Femur (tissue), 1 donor: ENCODE measurements around the gene GAS7.

Experiments
- DNase-seq: peaks from one replicate; pipeline ENCODE4 v3.0.0-alpha.2; 2017

The GAS7 gene

DNA sequence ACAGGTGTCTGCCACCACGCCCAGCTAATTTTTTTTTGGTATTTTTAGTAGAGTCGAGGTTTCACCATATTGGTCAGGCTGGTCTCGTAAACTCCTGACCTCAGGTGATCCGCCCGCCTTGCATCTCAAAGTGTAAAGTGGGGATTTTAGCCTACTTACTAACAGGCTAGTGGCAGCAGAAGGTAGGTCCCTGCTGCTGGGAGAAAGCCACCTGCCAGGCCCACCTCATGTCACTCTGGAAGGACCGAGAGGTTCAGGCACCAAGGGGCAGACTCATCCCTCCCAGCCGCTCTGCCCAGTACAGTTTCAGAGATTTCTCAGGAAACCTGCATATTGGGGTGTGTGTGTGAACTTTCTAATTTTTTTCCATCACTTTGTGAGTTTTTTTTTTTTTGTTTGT is 291.3 kb downstream of the GAS7 start:
- DNase-seq = no peak

DNA sequence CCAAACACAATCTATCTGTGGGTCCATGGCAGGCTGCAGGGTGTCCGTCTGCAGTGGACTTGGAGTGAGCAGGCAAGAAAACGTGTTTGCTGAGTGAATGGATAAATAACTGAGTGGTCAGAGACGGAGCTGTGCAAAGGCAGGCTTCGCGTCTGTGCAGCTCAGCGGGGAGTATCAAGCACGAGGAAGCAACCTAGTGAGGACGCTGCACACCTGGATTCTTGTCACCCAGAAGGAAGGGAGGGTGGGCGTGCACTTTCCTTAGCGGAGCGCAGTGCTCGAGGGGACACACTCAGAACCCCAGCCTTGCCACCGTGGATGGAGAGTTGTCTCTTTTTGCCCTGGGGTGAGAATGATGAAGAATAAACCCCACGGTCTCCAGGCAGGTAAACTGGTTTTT is 291.8 kb downstream of the GAS7 start:
- DNase-seq = no peak

DNA sequence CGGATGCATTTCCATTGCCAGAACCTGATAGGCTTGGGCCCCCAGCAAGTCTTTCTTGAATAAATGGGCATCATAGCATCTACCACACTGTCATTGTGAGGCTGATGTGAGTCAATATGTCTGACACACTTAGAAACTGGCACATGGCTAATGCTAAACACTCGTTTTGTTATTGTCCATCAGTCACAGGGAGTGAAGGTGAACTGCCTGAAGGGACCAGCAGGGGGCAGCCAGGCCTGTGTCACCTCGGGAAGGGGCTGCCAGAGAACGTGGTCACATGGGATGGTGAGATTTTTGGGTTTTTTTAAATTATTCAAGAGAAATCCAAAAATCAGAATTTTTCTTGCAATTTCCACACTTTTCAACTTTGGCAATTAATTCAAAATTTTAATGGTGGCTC is 292.5 kb downstream of the GAS7 start:
- no peak for DNase-seq

DNA sequence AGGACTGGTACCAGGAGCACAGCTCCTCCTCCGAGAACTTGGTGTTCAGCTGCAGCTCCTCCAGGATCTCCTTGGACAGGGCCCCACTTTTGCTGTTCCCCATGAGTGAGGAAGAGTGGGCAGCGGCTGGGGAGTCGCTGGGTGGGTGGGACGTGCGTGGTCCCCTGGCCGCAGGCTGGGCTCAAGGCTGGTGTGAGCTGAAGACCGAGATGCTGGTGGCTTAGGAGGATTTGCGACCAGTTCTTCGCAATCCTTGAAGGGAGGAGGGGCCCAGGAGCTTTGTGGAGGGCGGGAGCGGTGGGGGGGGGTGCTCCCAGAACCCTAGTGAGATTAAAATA is 293.4 kb downstream of the GAS7 start, which contains the start of gene RCVRN:
Gene RCVRN, minus strand, starts transcription at position 194 of the 338 bp plus-strand sequence. Its CDS starts 91 bp downstream, at position 103.
- DNase-seq = no peak

DNA sequence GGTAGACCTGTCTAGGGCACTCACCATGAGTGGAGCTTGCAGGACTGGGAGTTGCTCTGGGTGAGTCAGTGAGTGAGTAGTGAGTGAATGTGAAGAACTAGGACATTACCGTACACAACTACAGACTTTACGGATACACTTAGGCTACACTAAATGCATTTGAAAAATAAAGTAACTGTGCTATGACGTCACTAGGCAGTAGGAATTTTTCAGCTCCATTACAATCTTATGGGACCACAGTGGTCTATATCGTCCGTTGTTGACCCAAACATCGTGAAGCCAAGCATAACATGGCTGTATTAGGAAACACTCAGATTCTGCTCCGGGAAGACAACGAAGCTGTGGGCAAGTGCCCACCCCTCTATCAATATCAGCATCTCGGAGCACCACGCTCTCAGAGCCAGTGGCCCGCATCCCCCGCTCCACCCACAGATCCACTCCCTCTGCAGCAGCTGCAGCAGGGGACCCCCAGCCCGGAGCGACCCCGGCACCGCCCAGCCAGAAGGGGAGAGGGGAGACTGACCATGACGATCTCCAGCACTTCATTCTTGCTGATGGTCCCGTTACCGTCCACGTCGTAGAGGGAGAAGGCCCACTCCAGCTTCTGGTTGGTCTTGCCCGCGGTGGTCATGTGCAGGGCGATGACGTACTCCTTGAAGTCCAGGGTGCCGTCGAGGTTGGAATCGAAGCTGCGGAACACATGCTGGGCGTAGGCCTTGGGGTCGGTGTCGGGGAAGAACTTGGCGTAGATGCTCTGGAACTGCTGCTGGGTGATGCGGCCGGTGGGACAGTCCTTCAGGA is 293.9 kb downstream of the GAS7 start:
- no peak for DNase-seq

DNA sequence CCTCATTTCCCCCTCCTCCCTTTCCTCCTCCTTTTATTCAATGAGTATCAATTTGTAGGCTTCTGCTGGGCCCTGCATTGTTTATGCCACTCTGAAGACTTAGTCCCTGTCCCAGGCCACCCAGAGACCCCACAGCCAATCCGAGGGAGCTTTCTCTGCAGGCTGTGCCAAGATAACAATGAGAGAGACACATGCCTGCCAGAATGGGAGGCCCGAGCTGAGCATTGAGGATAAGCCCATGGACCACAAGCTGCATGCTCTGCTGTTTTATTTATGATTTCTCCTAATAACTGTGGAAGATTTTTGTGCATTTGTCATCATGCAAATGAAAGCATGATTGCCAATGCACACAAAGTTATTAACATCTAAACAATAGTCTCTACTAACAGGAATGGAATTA is 296.3 kb downstream of the GAS7 start:
- no peak for DNase-seq

DNA sequence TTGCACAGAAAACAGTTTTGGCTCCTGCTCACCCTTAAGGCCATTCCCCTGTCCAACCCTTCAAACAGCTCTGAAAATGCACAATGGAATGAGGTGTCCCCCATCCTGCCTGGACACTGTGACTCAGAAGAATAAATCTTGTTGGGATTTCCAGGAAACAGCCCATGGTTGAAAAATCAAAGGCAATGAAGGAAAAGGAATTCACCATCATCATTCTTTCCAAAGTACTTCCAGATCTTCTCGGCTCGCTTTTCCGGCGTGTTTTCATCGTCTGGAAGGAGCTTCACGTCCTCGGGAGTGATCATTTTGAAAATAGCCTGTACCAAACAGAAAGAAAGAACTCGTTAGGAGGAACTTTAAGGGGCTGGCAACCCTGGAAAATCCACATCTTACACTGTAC is 297.6 kb downstream of the GAS7 start:
- DNase-seq = peak; percentile 54

DNA sequence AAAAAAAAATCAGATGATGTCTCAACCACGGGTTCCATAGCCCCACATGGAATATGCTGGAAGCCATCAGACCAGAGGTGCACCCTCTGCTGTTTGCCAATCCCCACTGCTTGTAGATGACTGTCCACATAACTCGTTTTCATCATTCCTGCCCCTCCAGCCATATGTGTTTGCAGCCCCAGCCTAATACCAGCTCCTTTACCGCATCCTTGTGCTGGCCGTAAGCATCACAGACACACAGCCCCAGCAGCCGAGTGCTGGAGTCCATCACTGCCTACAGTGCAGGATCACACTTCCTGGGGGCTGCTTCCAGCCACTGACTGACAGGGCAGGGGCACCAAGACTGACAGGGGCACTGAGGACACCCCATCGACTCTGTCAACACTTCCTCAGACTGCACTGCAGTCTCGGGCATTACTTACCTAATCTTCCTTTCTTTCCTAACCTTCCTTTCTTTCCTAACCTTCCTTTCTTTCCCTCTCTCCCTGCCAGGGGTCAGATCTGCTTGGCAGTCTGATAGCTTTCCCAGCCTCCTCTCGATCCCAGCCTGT is 298.3 kb downstream of the GAS7 start:
- no peak for DNase-seq

DNA sequence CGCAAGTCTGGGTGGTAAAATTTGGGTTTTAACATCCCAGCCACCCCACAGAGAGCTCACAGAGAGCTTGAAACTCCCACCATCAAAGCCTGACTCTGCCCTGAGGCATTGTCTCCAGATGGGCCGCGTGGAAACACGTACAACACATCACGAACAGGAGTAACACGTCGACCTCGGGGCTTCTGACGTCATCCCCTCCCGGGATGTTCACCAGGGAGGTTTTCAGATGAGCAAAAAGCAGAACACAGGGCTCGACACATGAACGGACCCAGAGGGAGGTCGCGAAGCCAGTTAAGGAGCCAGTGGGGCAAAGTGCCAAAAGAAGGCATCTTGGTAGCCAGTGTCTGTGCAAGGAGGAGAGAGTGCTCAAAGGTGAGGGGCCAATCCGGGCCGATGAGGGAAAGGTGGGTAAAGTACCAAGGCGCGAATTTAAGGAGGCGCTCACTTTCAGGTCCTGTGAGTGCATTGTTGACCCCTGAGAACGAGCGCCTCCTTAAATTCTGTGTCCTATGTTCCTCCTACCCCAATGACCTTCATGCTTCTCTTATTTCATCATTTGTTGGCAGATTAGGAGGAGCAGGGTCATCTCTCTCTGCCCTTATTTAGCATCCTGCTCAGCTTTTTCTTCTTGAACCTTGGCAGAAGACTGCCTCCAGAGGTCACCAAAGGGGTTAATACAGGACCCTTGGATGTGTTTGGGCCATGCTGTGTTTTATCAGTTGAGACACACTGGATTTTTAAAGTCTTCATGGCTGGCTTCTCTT is 298.9 kb downstream of the GAS7 start:
- DNase-seq = no peak

DNA sequence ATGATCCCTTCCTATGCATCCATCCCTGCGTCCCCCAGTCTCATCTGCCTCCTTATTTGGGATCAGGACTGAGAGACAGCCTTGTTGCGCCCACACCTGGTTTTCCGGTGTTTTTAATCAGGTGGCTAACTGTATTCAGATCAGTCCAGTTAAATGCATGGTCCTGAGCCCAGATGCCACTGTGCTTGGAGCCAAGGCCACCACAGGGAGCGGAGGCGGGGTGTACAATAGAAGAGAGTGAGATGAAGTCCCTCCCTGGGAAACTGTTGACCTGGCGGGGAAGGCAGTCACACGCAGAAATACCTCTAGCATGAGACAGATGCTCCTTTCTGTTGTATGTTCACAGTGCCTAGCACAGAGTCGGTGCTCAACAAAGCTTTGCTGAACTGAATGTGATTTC is 299.6 kb downstream of the GAS7 start:
- DNase-seq = no peak

DNA sequence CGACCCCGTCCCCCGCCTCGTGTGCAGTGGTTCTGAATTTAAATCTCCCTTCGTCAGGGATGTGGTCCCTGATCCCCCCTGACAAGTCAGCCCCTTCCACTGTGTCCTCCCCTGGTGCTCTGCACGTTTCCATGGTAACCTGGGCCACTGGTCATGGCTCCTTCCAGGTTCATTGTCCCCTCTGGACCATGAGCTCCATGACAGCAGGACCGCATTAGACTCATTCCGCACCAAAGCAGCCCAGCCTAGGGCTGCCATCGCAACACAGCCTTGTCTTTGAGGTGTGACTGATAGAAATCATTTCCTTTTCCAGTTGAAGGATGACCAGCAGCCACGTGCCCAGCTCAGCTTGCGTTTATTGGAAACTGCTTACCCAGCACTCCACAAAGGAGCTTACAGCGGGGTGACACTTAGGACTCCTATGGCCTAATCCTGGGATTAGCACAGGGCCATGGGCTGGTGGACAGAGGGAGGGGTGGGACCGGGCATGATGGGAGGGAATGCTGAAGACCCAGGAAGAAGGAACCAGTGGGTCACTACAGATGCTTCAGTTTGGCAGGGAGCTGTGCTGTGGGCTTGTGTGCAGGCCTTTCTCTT is 300.9 kb downstream of the GAS7 start:
- DNase-seq = no peak

DNA sequence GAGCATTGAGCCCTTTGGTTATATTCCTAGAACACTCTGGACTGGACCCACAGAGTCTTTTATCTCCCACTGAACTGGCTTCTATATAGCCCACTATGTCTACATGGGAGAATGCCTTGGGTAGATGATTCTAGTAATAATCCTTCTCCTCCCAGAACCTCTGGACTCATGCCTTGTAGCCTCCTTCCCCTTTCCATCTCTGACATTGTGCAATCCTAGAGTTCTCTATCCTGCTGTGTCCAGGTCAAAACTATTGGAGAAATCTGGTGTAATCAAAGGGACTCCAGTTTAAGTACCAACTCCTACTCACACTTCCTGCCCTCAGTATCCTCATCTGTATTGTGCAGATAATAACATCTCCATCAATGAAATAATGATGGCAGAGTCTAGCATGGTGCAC is 302.5 kb downstream of the GAS7 start:
- DNase-seq = no peak

DNA sequence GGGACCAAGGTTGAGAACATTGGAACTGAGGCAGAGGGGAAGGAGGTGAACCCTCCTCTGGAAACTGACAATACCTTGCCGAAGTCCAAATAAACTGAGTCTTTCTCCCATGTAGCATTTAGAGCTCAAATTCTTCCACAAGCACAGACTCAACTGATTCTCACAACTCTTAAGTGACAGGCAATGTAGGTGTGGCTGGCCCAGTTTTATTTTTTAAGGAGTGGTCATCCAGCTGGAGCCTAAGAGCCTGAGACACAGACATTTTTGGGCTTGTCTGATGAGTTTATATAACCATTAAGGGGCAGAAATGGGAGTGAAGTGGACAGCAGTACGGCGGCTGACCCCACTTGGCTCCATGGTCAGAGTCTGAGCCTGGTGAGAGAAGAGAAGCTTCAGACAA is 304.2 kb downstream of the GAS7 start:
- no peak for DNase-seq

DNA sequence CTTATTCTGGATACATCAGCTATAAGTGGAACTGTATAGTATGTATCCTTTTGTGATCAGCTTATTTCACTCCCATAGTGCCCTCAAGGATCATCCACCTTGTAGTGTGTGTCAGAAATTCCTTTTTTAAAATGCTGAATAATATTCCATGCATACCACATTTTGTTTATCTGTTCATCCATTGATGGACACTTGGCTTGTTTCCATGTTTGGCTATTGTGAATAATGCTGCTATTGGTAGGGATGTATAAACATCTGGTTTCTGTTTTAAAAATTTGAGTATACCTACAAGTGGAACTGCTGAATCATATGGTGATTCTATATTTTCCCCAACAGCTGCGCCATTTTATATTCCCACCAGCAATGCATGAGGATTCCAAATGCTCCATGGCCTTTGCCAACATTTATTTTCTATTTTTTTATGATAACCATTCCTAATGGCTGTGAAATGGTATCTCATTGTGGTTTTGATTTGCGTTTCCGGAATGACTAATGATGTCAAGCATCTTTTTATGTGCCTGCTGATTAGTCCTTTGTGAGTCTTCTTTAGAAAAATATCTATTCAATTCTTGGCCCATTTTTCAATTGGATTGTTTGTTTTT is 304.9 kb downstream of the GAS7 start:
- no peak for DNase-seq

DNA sequence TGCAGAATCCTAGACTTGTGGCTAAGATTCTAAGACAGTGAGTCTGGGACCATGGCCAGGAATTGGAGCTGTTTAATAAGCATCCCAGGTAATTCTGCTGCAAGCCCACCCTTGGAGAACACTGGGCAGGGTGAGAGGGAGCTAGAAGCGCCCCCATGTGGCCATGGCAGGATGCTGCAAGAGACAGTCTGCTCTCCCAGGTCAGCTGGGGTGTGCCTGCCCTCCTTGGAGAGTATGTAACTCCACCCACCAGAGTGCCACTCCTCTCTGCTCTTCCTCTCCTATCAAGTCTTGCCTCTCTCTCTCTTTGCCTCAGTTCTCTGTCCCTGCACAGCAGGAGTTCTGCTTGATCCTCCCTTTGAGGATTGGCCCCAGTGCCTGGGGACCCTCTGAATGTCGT is 308.3 kb downstream of the GAS7 start:
- DNase-seq = no peak

DNA sequence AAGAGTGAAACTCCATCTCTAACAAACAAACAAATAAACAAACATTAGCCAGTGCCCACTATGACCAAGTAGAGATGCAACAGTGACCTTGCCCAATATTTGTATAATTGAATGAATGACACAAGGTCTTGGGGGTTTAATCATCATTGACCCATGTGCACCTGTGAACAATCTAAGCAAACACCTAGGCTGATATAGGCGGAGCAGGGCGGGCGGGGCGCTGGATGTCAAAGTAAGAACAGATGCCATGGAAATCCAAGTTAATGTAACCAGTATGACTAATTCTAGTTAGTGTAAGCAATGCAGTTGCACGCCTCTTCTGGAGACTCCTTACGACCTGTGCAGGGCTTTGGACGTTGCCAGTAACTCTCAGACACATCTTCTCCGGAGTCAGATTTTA is 310.9 kb downstream of the GAS7 start:
- DNase-seq = no peak

DNA sequence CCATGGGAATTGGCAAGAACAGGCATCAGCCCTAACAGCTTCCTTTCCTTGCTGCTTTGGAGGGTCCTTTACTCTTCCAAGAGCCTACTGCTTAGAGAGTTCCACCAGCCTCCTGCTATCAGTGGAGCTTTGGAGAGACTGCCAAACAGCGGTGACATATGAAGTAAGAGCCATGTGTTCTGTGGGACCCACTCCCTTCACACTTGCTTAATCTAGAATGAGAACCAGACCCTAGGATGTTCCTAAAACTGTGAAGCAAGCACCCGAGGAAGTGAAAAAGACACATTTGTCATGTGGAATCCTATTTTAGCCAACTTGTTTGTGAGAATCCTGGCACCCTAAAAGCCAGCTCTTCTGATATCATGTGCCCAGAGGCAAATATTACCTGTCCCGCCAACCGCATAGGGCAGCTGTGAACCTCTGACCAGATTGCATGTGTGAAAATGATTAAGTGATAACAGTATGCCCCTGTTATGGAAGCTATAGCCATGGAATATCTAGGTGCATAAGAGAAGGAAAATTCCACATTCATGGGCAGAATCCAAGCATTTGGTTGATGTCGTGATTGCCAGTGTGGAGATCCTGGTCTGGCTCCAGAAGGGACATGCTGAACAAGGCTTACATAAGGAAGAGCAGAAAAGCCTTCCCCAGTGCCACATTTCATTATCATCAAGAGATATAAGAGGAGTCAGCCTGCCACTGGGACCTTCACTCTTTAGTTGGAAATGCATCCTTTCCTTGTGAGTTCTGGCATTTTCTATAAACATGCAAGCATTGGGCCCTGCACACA is 312.1 kb downstream of the GAS7 start:
- no peak for DNase-seq

DNA sequence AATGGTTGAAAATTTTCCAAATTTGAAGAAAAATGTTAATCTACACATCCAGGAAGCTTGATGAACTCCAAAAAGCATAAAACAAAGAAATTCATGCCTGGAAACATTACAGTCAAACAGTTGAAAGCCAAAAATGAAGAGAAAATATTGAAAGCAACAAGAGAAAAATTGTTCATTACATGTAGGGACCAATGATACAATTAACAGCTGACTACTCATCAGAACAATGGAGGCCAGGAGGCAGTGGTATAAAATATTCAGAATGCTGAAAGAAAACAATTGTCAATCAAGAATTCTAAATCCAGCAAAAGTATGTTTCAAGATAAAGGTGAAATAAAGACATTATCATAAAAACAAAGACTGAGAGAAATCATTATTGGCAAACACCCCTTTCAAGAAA is 315.0 kb downstream of the GAS7 start:
- no peak for DNase-seq

DNA sequence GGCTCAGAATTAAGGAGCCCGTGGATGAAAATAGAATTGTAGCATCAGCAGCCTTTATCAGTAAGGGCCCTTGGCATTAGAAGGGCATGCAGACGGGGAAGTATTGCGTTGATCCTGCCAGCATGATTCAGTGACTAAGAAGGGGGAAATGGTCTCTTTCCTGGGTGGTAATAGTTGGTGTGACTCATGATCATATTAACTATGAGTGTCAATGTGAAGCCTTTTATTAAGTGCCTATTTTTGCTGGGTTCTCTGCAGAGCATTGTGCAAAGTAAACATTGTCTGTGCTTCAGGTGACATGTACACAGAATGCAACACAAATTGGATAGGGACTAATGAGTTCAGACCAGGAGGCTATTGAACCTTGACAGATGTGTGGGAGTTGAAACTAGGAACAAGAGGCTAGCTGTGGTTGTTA is 317.8 kb downstream of the GAS7 start:
- no peak for DNase-seq

DNA sequence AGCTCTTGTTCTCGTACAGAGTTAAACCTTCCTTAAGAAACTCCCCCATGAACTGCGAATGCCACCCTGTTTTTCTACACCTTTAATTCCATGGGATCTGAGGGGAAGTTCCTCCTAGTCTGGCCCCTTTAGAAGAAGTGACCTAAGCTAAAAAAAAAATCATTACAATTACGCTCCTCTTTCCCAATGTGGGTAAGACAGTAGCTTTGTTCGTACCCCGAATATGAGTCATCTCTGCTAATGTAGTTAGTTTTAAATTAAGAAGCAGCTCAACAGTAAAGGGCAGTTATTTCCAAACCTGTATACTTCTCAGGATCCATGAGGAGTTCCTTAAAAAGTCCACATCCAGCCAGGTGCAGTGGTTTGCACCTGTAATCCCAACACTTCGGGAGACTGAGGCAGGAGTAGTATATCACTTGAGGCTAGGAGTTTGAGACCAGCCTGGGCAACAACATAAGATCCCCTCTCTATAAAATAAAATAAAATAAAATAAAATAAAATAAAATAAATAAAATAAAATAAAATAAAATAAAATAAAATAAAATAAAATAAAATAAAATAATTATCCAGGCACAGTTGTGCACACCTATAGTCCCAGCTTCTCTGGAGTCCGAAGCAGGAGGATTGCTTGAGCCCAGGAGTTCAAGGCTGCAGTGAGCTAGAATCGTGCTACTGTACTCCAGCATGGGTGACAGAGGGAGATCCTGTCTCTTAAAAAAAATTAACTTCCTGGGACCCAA is 319.4 kb downstream of the GAS7 start:
- DNase-seq = no peak

DNA sequence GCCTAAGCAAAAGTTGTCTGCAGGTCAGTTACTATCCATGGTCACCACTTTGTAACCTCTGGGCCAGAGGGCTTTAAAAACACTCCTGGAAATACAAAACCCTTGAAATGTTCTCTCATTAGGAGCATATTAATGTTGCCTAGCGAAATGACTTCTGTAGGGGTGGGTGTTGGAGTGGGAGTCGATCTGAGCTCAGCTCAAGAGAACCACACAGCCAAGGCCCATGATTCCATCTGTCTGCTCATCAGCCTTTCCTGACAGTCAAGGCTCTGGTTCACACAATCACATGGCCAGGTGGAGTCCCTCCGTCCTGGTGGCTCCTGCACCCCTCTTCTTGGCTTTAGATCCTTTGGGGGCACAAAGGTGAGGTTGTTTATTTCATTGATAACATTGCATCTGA is 320.1 kb downstream of the GAS7 start:
- DNase-seq = no peak

DNA sequence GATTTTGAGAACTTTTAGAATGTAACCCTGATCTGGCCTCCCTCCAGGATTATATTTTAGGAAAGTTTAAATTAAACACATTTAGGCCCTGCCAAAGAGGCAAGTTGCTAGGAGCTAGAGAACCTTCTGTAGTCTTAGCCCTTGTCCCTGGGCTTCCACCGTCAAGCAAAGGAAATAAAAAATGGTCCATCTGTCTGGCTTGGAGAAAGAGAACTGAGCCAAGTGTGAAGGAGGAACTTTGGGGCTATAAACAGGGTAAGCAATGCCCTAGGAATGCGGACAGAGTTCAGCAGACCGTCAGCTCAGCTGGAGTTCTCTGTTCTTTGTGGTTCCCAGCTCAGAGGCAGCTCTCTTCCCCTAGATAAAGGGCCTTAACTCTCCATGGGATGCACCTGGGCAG is 323.0 kb downstream of the GAS7 start:
- no peak for DNase-seq
